Uterus (tissue), 4 donors: ENCODE measurements around the gene OR51B4. TPM values are rescaled to one million over a fixed set of nuclear protein-coding genes. Genes with fewer than 3 reads are reported as not detected.
"Not testable (repeated sequence)": the region's sequence is repeated elsewhere in the genome, so short reads cannot be mapped to it uniquely, and the experiment has no call there.

Source experiments
- DNase-seq, 2 donors: peaks; one replicate each; pipeline ENCODE4 v3.0.0-alpha.2; 2019 to 2020
- H3K27ac ChIP-seq, 2 donors: fragments of 200-600 bp; sonication (generic); 1 replicate in 1 of 2; 2 replicates in 1 of 2; pipeline ENCODE4 v1.5.1; 2016 to 2018
- H3K27me3 ChIP-seq, 2 donors: fragments of 200-600 bp; sonication (generic); one replicate each; pipeline ENCODE4 v1.5.1; 2018 to 2019; ENCODE audit warnings: control low read depth in 1 of 2
- H3K36me3 ChIP-seq, 2 donors: fragments of 200-600 bp; sonication (generic); one replicate each; pipeline ENCODE4 v1.5.1; 2019; ENCODE audit warnings: control low read depth in 1 of 2
- H3K4me1 ChIP-seq, 2 donors: fragments of 200-600 bp; sonication (generic); one replicate each; pipeline ENCODE4 v1.5.1; 2018 to 2019; ENCODE audit warnings: control low read depth in 1 of 2
- H3K4me3 ChIP-seq, 2 donors: fragments of 200-600 bp; sonication (generic); 1 replicate in 1 of 2; 2 replicates in 1 of 2; pipeline ENCODE4 v1.5.1; 2018 to 2019; ENCODE audit warnings: mild to moderate bottlenecking in 1 of 2
- H3K9me3 ChIP-seq, 2 donors: fragments of 200-600 bp; sonication (generic); one replicate each; pipeline ENCODE4 v1.5.1; 2019; ENCODE audit warnings: control low read depth in 1 of 2
- CTCF ChIP-seq, 4 experiments: fragments of 200-600 bp in 2 of 4; fragments of 450-650 bp in 2 of 4; sonication (generic) in 2 of 4; IDR thresholded peaks; one replicate each; pipeline ENCODE4 v1.5.1; 2016 to 2019; ENCODE audit warnings: antibody characterized with exemption in 4 of 4, mild to moderate bottlenecking in 2 of 4, moderate library complexity in 1 of 4
- POLR2A ChIP-seq, 2 donors: fragments of 450-650 bp; IDR thresholded peaks; one replicate each; pipeline ENCODE4 v1.6.1; 2016; ENCODE audit warnings: antibody characterized with exemption in 2 of 2, mild to moderate bottlenecking in 1 of 2, moderate library complexity in 1 of 2
- intact Hi-C: fragments of 100-400 bp; cut with DNase I; formaldehyde crosslinking; loops from one replicate; pipeline ENCODE4 v1.15.1; 2023; ENCODE audit warnings: low total_unique reads
- total RNA-seq, 4 donors: library from RNA; depleted of rRNA in 3 of 4; stranded (reverse); fragments of >200 nt in 3 of 4; gene quantifications; one replicate each; pipeline versions ENCODE4 v1.1.0 to v1.2.4, GENCODE V29; 2014 to 2023
- donor health status: DM: yes; HTN: yes; CAD: no.

The OR51B4 gene
- total RNA-seq, 4 donors from 2014 or later = 0.35 TPM; not detected in 3

- Histone ChIP-seq H3K9me3 (no peaks in the 10 kb centered on the region), H3K27ac (no peak overlapping the region), H3K4me1 (no peaks in the 10 kb centered on the region), H3K36me3 (no peaks in the 10 kb centered on the region), H3K27me3 (no peaks in the 10 kb centered on the region), H3K4me3 (no peak overlapping the region)
- intact Hi-C loops = no loop called here
- TF ChIP-seq POLR2A (IDR thresholded peaks at IDR 0.05) (no peak), CTCF (IDR thresholded peaks at IDR 0.05) (no peak)
- DNase-seq = no peak
Measured at GRCh38 chr11:5303626-5304025, 1.9 kb upstream of the OR51B4 start.

- intact Hi-C loops = no loop called here
- no peak for TF ChIP-seq POLR2A (IDR thresholded peaks at IDR 0.05)
- no peak for TF ChIP-seq CTCF (IDR thresholded peaks at IDR 0.05)
- Histone ChIP-seq H3K36me3 (no peaks in the 10 kb centered on the region), H3K4me1 (no peaks in the 10 kb centered on the region), H3K27me3 (no peaks in the 10 kb centered on the region), H3K27ac (no peak overlapping the region), H3K4me3 (no peak overlapping the region), H3K9me3 (no peaks in the 10 kb centered on the region)
- DNase-seq = no peak
Measured at GRCh38 chr11:5300251-5300650, 1.5 kb downstream of the OR51B4 start.

GRCh38 chr11:5298451-5298850, 3.3 kb downstream of the OR51B4 start:
- DNase-seq = no peak
- intact Hi-C loops = no loop called here
- Histone ChIP-seq H3K4me3 (no peak overlapping the region), H3K27me3 (no peaks in the 10 kb centered on the region), H3K4me1 (no peaks in the 10 kb centered on the region), H3K9me3 (no peaks in the 10 kb centered on the region), H3K36me3 (no peaks in the 10 kb centered on the region), H3K27ac (no peak overlapping the region)
- TF ChIP-seq POLR2A (IDR thresholded peaks at IDR 0.05) = no peak

GRCh38 chr11:5297721-5298323, 3.9 kb downstream of the OR51B4 start:
- H3K27ac ChIP-seq = no peak overlapping the region
- intact Hi-C loops = no loop called here
- no peak for TF ChIP-seq CTCF (IDR thresholded peaks at IDR 0.05)
- H3K9me3 ChIP-seq = no peaks in the 10 kb centered on the region
- H3K4me1 ChIP-seq = no peaks in the 10 kb centered on the region
- H3K4me3 ChIP-seq = no peak overlapping the region
- no peaks in the 10 kb centered on the region for H3K36me3 ChIP-seq
- no peak for DNase-seq
- no peaks in the 10 kb centered on the region for H3K27me3 ChIP-seq

- intact Hi-C loops, H3K27me3 ChIP-seq, H3K4me1 ChIP-seq, H3K27ac ChIP-seq, DNase-seq, H3K9me3 ChIP-seq, H3K4me3 ChIP-seq, H3K36me3 ChIP-seq: not testable (repeated sequence)
Measured at GRCh38 chr11:5294342-5294995, 7.3 kb downstream of the OR51B4 start.

GRCh38 chr11:5293028-5293427, 8.7 kb downstream of the OR51B4 start:
- no peak for TF ChIP-seq CTCF (IDR thresholded peaks at IDR 0.05)
- TF ChIP-seq POLR2A (IDR thresholded peaks at IDR 0.05) = no peak
- no peak for DNase-seq
- Histone ChIP-seq H3K4me1 (no peaks in the 10 kb centered on the region), H3K27ac (no peak overlapping the region), H3K4me3 (no peak overlapping the region), H3K36me3 (no peaks in the 10 kb centered on the region), H3K9me3 (no peaks in the 10 kb centered on the region), H3K27me3 (no peaks in the 10 kb centered on the region)
- intact Hi-C loops = no loop called here
